Measurements from ENCODE around the gene ZMYM4.

The ZMYM4 gene

GRCh38 chr1:35278886-35279554, 10.5 kb downstream of the ZMYM4 start:
- no peak for DNase-seq (ENCODE audit: low spot score)

- no peak for DNase-seq (ENCODE audit: low spot score)
Observed at GRCh38 chr1:35279555-35279904, 11.0 kb downstream of the ZMYM4 start.

GRCh38 chr1:35280006-35280405, 11.5 kb downstream of the ZMYM4 start:
- DNase-seq (ENCODE audit: low spot score): no peak

GRCh38 chr1:35281565-35281964, 13.1 kb downstream of the ZMYM4 start:
- no peak for DNase-seq (ENCODE audit: low spot score)

- no peak for DNase-seq (ENCODE audit: low spot score)
Observed at GRCh38 chr1:35282172-35282571, 13.7 kb downstream of the ZMYM4 start.

- no peak for DNase-seq (ENCODE audit: low spot score)
Observed at GRCh38 chr1:35284852-35285251, 16.3 kb downstream of the ZMYM4 start.

- no peak for DNase-seq (ENCODE audit: low spot score)
Observed at GRCh38 chr1:35285771-35286606, 17.5 kb downstream of the ZMYM4 start.

- DNase-seq (ENCODE audit: low spot score): no peak
Observed at GRCh38 chr1:35287807-35288640, 19.5 kb downstream of the ZMYM4 start.

GRCh38 chr1:35288761-35289160, 20.3 kb downstream of the ZMYM4 start:
- no peak for DNase-seq (ENCODE audit: low spot score)

GRCh38 chr1:35290452-35290851, 21.9 kb downstream of the ZMYM4 start:
- no peak for DNase-seq (ENCODE audit: low spot score)

GRCh38 chr1:35294809-35295208, 26.3 kb downstream of the ZMYM4 start:
- DNase-seq (ENCODE audit: low spot score): no peak

- no peak for DNase-seq (ENCODE audit: low spot score)
Observed at GRCh38 chr1:35297886-35298285, 29.4 kb downstream of the ZMYM4 start.

- peak; percentile 8 for DNase-seq (ENCODE audit: low spot score)
Observed at GRCh38 chr1:35298464-35298863, 30.0 kb downstream of the ZMYM4 start.

GRCh38 chr1:35300376-35300775, 31.9 kb downstream of the ZMYM4 start:
- DNase-seq (ENCODE audit: low spot score): no peak

GRCh38 chr1:35301674-35302392, 33.3 kb downstream of the ZMYM4 start:
- DNase-seq (ENCODE audit: low spot score): no peak

- DNase-seq (ENCODE audit: low spot score): no peak
Observed at GRCh38 chr1:35305383-35305782, 36.9 kb downstream of the ZMYM4 start.

GRCh38 chr1:35315649-35316048, 47.1 kb downstream of the ZMYM4 start:
- no peak for DNase-seq (ENCODE audit: low spot score)

GRCh38 chr1:35316264-35316663, 47.8 kb downstream of the ZMYM4 start:
- no peak for DNase-seq (ENCODE audit: low spot score)

- DNase-seq (ENCODE audit: low spot score): no peak
Observed at GRCh38 chr1:35319988-35320713, 51.6 kb downstream of the ZMYM4 start.

- no peak for DNase-seq (ENCODE audit: low spot score)
Observed at GRCh38 chr1:35320937-35321336, 52.4 kb downstream of the ZMYM4 start.

GRCh38 chr1:35324486-35324885, 56.0 kb downstream of the ZMYM4 start:
- no peak for DNase-seq (ENCODE audit: low spot score)
